GM21737 (cell line): ENCODE data around the gene TMEM144.

Experiments used
- ATAC-seq: cut with Tn5 transposase; IDR thresholded peaks from one replicate; pipeline ENCODE4 v1.9.1; 2021; ENCODE audit warnings: mild to moderate bottlenecking, moderate library complexity; ENCODE audit not compliant: unreplicated experiment

TMEM144 gene

GRCh38 chr4:158292156-158292555 is 81.9 kb downstream of the TMEM144 start:
- ATAC-seq: no peak

- no peak for ATAC-seq
Measured at GRCh38 chr4:158295053-158295452, 84.8 kb downstream of the TMEM144 start.

- ATAC-seq: no peak
Measured at GRCh38 chr4:158297866-158298265, 87.6 kb downstream of the TMEM144 start.

- no peak for ATAC-seq
Measured at GRCh38 chr4:158299459-158300007, 89.2 kb downstream of the TMEM144 start.

- ATAC-seq: no peak
Measured at GRCh38 chr4:158300012-158300411, 89.7 kb downstream of the TMEM144 start.

- ATAC-seq: no peak
Measured at GRCh38 chr4:158302076-158302866, 92.0 kb downstream of the TMEM144 start.

GRCh38 chr4:158304694-158305093 is 94.4 kb downstream of the TMEM144 start:
- no peak for ATAC-seq
